K562 (cell line): ENCODE data around the gene VKORC1. TPM values are rescaled to one million over a fixed set of nuclear protein-coding genes. Genes with fewer than 3 reads are reported as not detected.
A peak's percentile ranks its signal among the peaks of the same experiment; 100 is the strongest.

Experiments
- BHLHE40 ChIP-seq: IDR thresholded peaks from 2 replicates; pipeline ENCODE4 v1.6.1; 2011; ENCODE audit warnings: low read length, improper control_type of control experiment
- CCNT2 ChIP-seq: IDR thresholded peaks from 2 replicates; pipeline ENCODE4 v1.6.1; 2011; ENCODE audit warnings: borderline replicate concordance, low read depth, mild to moderate bottlenecking, moderate library complexity, mixed read lengths, low read length; ENCODE audit not compliant: insufficient read length; ENCODE audit errors: extremely low read depth
- CHD1 ChIP-seq: fragments of 200-600 bp; sonication (generic); IDR thresholded peaks from one replicate; pipeline ENCODE4 v1.6.1; 2012; ENCODE audit warnings: mild to moderate bottlenecking, moderate library complexity, low read length, inconsistent platforms
- ETV6 ChIP-seq, 3 experiments: fragments of 150-350 bp in 1 of 3; sonication (generic) in 1 of 3; formaldehyde crosslinking in 1 of 3; IDR thresholded peaks; 2 replicates each; pipeline versions ENCODE4 v1.6.1 to v1.8.0; 2014 to 2022; ENCODE audit warnings: borderline replicate concordance in 2 of 3, low read depth in 2 of 3, antibody characterized with exemption in 1 of 3, low read length in 1 of 3, mild to moderate bottlenecking in 1 of 3, missing genetic modification reagents in 1 of 3
- EZH2 ChIP-seq: IDR thresholded peaks from 2 replicates; pipeline ENCODE4 v1.6.1; 2012; ENCODE audit warnings: low read depth, mild to moderate bottlenecking, inconsistent platforms, low read length, borderline replicate concordance
- FUS ChIP-seq: fragments of 200-400 bp; formaldehyde crosslinking; optimal IDR thresholded peaks from 2 replicates; pipeline ENCODE3; 2017; ENCODE audit warnings: low read depth, low read length
- HDAC6 ChIP-seq: IDR thresholded peaks from 2 replicates; pipeline ENCODE4 v1.6.1; 2012; ENCODE audit warnings: low read depth, mild to moderate bottlenecking, control low read depth, inconsistent platforms, low read length, moderate library complexity
- HNRNPUL1 ChIP-seq: fragments of 200-400 bp; formaldehyde crosslinking; IDR thresholded peaks from 2 replicates; pipeline ENCODE4 v1.6.1; 2017; ENCODE audit warnings: low read length
- MECOM ChIP-seq: fragments of 250-450 bp; sonication (Bioruptor Pico); IDR thresholded peaks from 2 replicates; pipeline ENCODE4 v1.8.0; 2022; ENCODE audit warnings: inconsistent platforms
- MIER1 ChIP-seq: fragments of 450-650 bp; IDR thresholded peaks from 2 replicates; pipeline ENCODE4 v1.6.1; 2016; ENCODE audit warnings: antibody characterized with exemption, mild to moderate bottlenecking, low read depth
- NCOA4 ChIP-seq: fragments of 450-650 bp; IDR thresholded peaks from 2 replicates; pipeline ENCODE4 v1.6.1; 2018; ENCODE audit warnings: mild to moderate bottlenecking; ENCODE audit not compliant: partially characterized antibody
- NCOR1 ChIP-seq: fragments of 450-650 bp; IDR thresholded peaks from 2 replicates; pipeline ENCODE4 v1.6.1; 2016; ENCODE audit warnings: mild to moderate bottlenecking, moderate library complexity
- PHF21A ChIP-seq: fragments of 450-650 bp; IDR thresholded peaks from 2 replicates; pipeline ENCODE4 v1.6.1; 2017; ENCODE audit warnings: low read depth, borderline replicate concordance
- PURB ChIP-seq: sonication (generic); formaldehyde crosslinking; IDR thresholded peaks from 2 replicates; pipeline ENCODE4 v1.9.0; 2021; ENCODE audit warnings: low read depth, mild to moderate bottlenecking, missing genetic modification reagents
- RAD21 ChIP-seq, 2 experiments: fragments of 250-450 bp in 1 of 2; fragments of 450-650 bp in 1 of 2; sonication (Bioruptor Pico) in 1 of 2; formaldehyde crosslinking in 1 of 2; IDR thresholded peaks in 1 of 2; conservative IDR thresholded peaks in 1 of 2; 2 replicates each; pipeline versions ENCODE4 v1.4.0 to v1.8.0; 2020 to 2022; ENCODE audit warnings: mild to moderate bottlenecking in 2 of 2, moderate library complexity in 1 of 2
- SIN3B ChIP-seq: fragments of 450-650 bp; IDR thresholded peaks from 2 replicates; pipeline ENCODE4 v1.6.1; 2017; ENCODE audit warnings: low read depth, mild to moderate bottlenecking, moderate library complexity
- ZFP30 ChIP-seq: fragments of 250-450 bp; sonication (Bioruptor Pico); IDR thresholded peaks from 2 replicates; pipeline ENCODE4 v1.8.0; 2022; ENCODE audit warnings: moderate library complexity, mild to moderate bottlenecking, inconsistent platforms, borderline replicate concordance
- ZNF282 ChIP-seq: sonication (generic); formaldehyde crosslinking; IDR thresholded peaks from 2 replicates; pipeline ENCODE4 v1.8.1; 2023; ENCODE audit warnings: missing genetic modification reagents
- polyA plus RNA-seq, 8 experiments: library from polyadenylated mRNA; depleted of rRNA in 4 of 8; stranded (reverse) in 5 of 8; unstranded in 3 of 8; fragments of >200 nt; fragmentation: Nextera tagmentation in 2 of 8; fragmentation: Illumina TruSeq in 1 of 8; extraction: Ambion mirVana in 2 of 8; extraction: Trizol in 1 of 8; gene quantifications; 2 replicates each; pipeline versions ENCODE4 v1.2.1 to v1.2.3, GENCODE V29; 2011 to 2014; ENCODE audit warnings: inconsistent platforms in 1 of 8, missing spikeins in 1 of 8
- total RNA-seq, 7 experiments: library from RNA; depleted of rRNA in 6 of 7; stranded (reverse); fragments of >200 nt in 6 of 7; fragmentation: Illumina TruSeq in 2 of 7; extraction: Trizol in 2 of 7; gene quantifications; 2 replicates each; pipeline versions ENCODE4 v1.2.1 to v1.2.3, GENCODE V29; 2011 to 2021; ENCODE audit warnings: low replicate concordance in 1 of 7
- TF ChIP-seq, protein P1 (sequence below): fragments of 200-800 bp; sonication (Bioruptor generic); IDR thresholded peaks from 2 replicates; pipeline ENCODE4 v1.6.1; 2017; ENCODE audit warnings: missing genetic modification characterization, missing compliant biosample characterization
- TF ChIP-seq, protein P2 (sequence below): fragments of 450-650 bp; formaldehyde crosslinking; IDR thresholded peaks from 2 replicates; pipeline ENCODE4 v1.4.0; 2022; ENCODE audit warnings: mild to moderate bottlenecking, moderate library complexity
- TF ChIP-seq, protein P3 (sequence below): fragments of 250-450 bp; sonication (Bioruptor Pico); IDR thresholded peaks from 2 replicates; pipeline ENCODE4 v1.4.0; 2020; ENCODE audit warnings: mild to moderate bottlenecking, moderate library complexity
- TF ChIP-seq, protein P4 (sequence below), 2 experiments: fragments of 250-450 bp in 1 of 2; fragments of 450-650 bp in 1 of 2; sonication (Bioruptor Pico) in 1 of 2; IDR thresholded peaks; 2 replicates each; pipeline versions ENCODE4 v1.6.1 to v1.8.0; 2016 to 2021; ENCODE audit warnings: mild to moderate bottlenecking in 2 of 2, moderate library complexity in 2 of 2, missing compliant biosample characterization in 1 of 2, missing genetic modification characterization in 1 of 2

Gene VKORC1
- total and polyA plus RNA-seq, 9 of the 15 experiments (the other 6 are each of a cell fraction or from before 2014, with no cell fraction given), result 30.0 to 119 (median 62.1) TPM

DNA sequence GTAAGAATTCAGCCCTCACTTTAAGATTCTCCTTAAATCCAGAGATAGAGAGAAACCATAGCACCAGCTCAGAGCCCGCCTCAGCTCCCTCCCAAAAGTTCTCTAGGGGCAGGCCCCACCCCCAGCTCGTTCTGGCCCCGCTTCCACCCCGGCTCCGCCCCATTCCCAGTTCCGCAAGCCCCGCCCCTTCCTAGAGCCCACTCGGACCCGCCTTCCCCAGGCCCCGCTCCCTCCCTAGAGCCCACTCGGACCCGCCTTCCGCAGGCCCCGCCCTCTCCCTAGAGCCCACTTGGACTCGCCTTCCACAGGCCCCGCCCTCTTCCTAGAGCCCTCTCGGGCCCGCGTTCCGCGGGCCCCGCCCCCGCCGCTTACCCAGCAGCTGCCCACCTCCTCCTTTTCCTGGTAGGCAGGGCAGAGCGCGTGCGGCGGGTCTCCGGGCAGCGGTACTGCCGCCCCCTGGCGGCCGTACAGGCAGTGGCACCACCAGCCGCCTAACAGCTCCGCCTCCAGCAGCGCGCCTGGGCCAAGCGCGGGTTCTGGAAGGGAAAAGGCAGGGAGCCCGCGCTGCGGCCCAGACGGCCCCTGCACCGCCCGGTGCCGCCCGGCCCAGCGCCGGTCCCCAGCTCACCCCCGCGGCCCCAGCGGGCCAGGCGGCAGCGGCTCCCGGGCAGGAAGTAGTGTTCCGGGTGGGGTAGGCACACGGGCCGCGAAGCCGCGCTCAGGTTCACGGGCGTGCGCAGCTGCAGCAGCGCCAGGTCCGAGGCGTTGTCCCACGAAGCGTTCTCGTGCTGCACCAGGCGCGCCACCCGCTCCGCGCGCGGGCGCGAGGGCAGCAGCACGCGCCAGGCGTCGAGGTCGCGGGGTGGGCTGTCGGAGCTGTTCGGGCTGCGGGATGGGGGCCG, 47.8 kb upstream of the VKORC1 start (continued):
- TF ChIP-seq, protein P1, sequence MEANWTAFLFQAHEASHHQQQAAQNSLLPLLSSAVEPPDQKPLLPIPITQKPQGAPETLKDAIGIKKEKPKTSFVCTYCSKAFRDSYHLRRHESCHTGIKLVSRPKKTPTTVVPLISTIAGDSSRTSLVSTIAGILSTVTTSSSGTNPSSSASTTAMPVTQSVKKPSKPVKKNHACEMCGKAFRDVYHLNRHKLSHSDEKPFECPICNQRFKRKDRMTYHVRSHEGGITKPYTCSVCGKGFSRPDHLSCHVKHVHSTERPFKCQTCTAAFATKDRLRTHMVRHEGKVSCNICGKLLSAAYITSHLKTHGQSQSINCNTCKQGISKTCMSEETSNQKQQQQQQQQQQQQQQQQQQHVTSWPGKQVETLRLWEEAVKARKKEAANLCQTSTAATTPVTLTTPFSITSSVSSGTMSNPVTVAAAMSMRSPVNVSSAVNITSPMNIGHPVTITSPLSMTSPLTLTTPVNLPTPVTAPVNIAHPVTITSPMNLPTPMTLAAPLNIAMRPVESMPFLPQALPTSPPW (CRISPR knock-in tag), result peak; percentile 94
- TF ChIP-seq FUS, result peak; percentile 91
- no peak for TF ChIP-seq MECOM (CRISPR knock-in tag)
- TF ChIP-seq RAD21 (CRISPR knock-in tag; conservative IDR thresholded peaks at IDR 0.05 in 1 of 2, IDR thresholded peaks at IDR 0.05 in 1 of 2), result peak; percentile 91 to 94
- peak in 1 of 2 experiments; percentile 28; a peak in 1 of 4 replicates for TF ChIP-seq ETV6 (IDR thresholded peaks at IDR 0.05; ENCODE audit: borderline replicate concordance in 1 of 2, low read depth in 2 of 2, low read length in 1 of 2)
- no peak for TF ChIP-seq ETV6 (CRISPR knock-in tag; IDR thresholded peaks at IDR 0.05; ENCODE audit: borderline replicate concordance)
- no peak for TF ChIP-seq EZH2
- no peak for TF ChIP-seq MIER1
- TF ChIP-seq, protein P2, sequence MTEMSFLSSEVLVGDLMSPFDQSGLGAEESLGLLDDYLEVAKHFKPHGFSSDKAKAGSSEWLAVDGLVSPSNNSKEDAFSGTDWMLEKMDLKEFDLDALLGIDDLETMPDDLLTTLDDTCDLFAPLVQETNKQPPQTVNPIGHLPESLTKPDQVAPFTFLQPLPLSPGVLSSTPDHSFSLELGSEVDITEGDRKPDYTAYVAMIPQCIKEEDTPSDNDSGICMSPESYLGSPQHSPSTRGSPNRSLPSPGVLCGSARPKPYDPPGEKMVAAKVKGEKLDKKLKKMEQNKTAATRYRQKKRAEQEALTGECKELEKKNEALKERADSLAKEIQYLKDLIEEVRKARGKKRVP (CRISPR knock-in tag), result no peak
- peak; percentile 85 for TF ChIP-seq BHLHE40
- TF ChIP-seq PURB (CRISPR knock-in tag), result no peak
- TF ChIP-seq PHF21A, result 0 out of 2 replicates have a peak, but pooled peaks have one; percentile 43
- no peak for TF ChIP-seq HDAC6
- no peak for TF ChIP-seq HNRNPUL1
- no peak for TF ChIP-seq ZFP30
- no peak for TF ChIP-seq NCOA4
- TF ChIP-seq NCOR1, result no peak
- TF ChIP-seq CHD1, result no peak
- peak; percentile 71 for TF ChIP-seq SIN3B
- TF ChIP-seq, protein P3, sequence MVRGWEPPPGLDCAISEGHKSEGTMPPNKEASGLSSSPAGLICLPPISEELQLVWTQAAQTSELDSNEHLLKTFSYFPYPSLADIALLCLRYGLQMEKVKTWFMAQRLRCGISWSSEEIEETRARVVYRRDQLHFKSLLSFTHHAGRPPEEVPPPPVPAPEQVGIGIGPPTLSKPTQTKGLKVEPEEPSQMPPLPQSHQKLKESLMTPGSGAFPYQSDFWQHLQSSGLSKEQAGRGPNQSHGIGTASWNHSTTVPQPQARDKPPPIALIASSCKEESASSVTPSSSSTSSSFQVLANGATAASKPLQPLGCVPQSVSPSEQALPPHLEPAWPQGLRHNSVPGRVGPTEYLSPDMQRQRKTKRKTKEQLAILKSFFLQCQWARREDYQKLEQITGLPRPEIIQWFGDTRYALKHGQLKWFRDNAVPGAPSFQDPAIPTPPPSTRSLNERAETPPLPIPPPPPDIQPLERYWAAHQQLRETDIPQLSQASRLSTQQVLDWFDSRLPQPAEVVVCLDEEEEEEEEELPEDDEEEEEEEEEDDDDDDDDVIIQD (CRISPR knock-in tag), result no peak
- peak; percentile 79 for TF ChIP-seq CCNT2
- no peak for TF ChIP-seq ZNF282
- TF ChIP-seq, protein P4, sequence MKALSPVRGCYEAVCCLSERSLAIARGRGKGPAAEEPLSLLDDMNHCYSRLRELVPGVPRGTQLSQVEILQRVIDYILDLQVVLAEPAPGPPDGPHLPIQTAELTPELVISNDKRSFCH (CRISPR knock-in tag; IDR thresholded peaks at IDR 0.05), result no peak
- TF ChIP-seq, protein P4 (tag; IDR thresholded peaks at IDR 0.05), result peak; percentile 75
